Lung microvascular endothelial cell (primary cell): Measurements from ENCODE around the gene LRSAM1. TPM values are rescaled to one million over a fixed set of nuclear protein-coding genes. Genes with fewer than 3 reads are reported as not detected.
A peak's percentile ranks its signal among the peaks of the same experiment; 100 is the strongest.
"Not testable (repeated sequence)": the region's sequence is repeated elsewhere in the genome, so short reads cannot be mapped to it uniquely, and the experiment has no call there.

ENCODE experiments used
- DNase-seq, 2 donors: peaks; one replicate each; pipeline versions ENCODE4 v3.0.0 to v3.0.0-alpha.2; 2010; ENCODE audit warnings: low read depth in 2 of 2
- total RNA-seq: library from RNA; depleted of rRNA; stranded (reverse); fragments of >200 nt; gene quantifications from 2 replicates; pipeline ENCODE4 v1.2.1, GENCODE V29; 2014

LRSAM1 gene
- total RNA-seq, 1 donor from 2014 or later, result 9.9 TPM

GRCh38 chr9:127457191-127457878, 6.0 kb downstream of the LRSAM1 start:
- no peak for DNase-seq

- no peak for DNase-seq
These were observed 7.6 kb downstream of the LRSAM1 start for GRCh38 chr9:127458921-127459320.

- no peak for DNase-seq
These were observed 12.1 kb downstream of the LRSAM1 start for GRCh38 chr9:127463382-127463781.

GRCh38 chr9:127463911-127464310, 12.6 kb downstream of the LRSAM1 start:
- DNase-seq, result no peak

GRCh38 chr9:127466407-127466917, 15.2 kb downstream of the LRSAM1 start:
- DNase-seq, result not testable (repeated sequence)

- no peak for DNase-seq
These were observed 16.3 kb downstream of the LRSAM1 start for GRCh38 chr9:127467621-127468020.

GRCh38 chr9:127470662-127471061, 19.4 kb downstream of the LRSAM1 start:
- peak in 1 of 2 donors; percentile 24 for DNase-seq

- no peak for DNase-seq
These were observed 22.2 kb downstream of the LRSAM1 start for GRCh38 chr9:127473501-127473900.

- no peak for DNase-seq
These were observed 22.6 kb downstream of the LRSAM1 start for GRCh38 chr9:127473932-127474331.

GRCh38 chr9:127474592-127474991, 23.3 kb downstream of the LRSAM1 start:
- no peak for DNase-seq

- DNase-seq, result no peak
These were observed 28.3 kb downstream of the LRSAM1 start for GRCh38 chr9:127479507-127480081.

GRCh38 chr9:127482662-127483061, 31.4 kb downstream of the LRSAM1 start:
- DNase-seq, result no peak

- DNase-seq, result peak in 1 of 2 donors; percentile 57
These were observed 34.7 kb downstream of the LRSAM1 start for GRCh38 chr9:127485995-127486394.

- no peak for DNase-seq
These were observed 37.6 kb downstream of the LRSAM1 start for GRCh38 chr9:127488946-127489345.

- DNase-seq, result no peak
These were observed 38.3 kb downstream of the LRSAM1 start for GRCh38 chr9:127489471-127490115.

GRCh38 chr9:127490535-127491230, 39.4 kb downstream of the LRSAM1 start:
- DNase-seq, result no peak

GRCh38 chr9:127491516-127491915, 40.2 kb downstream of the LRSAM1 start:
- DNase-seq, result no peak

GRCh38 chr9:127492616-127493015, 41.3 kb downstream of the LRSAM1 start:
- no peak for DNase-seq

GRCh38 chr9:127493592-127494303, 42.4 kb downstream of the LRSAM1 start:
- DNase-seq, result no peak

GRCh38 chr9:127494304-127494702, 43.0 kb downstream of the LRSAM1 start:
- DNase-seq, result no peak

GRCh38 chr9:127495884-127496555, 44.7 kb downstream of the LRSAM1 start:
- DNase-seq, result no peak
